ENCODE data around the gene CALY.

The CALY gene

DNA sequence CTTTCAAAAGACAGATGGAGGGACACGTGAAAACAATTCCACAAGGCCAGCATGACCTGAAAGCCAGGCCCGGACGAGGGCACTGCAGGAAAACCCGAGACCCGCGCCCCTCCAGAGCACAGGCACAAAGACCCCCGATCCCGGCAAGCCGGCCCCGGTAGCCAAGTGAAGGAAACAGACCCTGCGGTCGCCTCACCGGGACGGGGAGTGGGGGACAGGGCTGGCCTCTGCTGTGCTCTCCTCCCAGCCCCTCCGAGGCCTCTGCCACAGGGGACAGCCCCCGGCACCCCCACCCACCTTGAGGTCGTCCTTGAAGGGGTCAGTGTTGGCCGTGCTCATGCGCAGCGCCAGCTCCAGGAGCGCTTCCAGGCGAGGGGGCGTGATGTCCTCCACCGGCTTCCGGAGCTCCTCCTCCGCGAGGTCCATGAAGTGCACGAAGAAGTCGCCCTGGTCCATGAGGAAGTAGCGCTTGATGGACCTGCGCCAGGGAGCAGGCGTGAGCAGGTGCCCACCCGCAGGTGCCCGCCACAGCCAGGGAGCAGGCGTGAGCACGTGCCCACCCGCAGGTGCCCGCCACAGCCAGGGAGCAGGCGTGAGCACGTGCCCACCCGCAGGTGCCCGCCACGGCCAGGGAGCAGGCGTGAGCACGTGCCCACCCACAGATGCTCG lies 48.7 kb downstream of the CALY start:
- H3K4me1 ChIP-seq (ENCODE audit: control insufficient read depth, insufficient read depth, low read length), result no peaks in the 10 kb centered on the region
- no peaks in the 10 kb centered on the region for H3K9me3 ChIP-seq (ENCODE audit: control insufficient read depth, low read length)
- 94 to 95% methylated on average over 46 of the region's 46 CpGs for WGBS, 2 experiments
- no peak overlapping the region for H3K4me3 ChIP-seq (ENCODE audit: insufficient read depth, low read depth, low read length)
- H3K36me3 ChIP-seq (ENCODE audit: control insufficient read depth, insufficient read depth, low read length), result peaks cover 22% of the 10 kb centered on the region
- H3K27me3 ChIP-seq (ENCODE audit: control insufficient read depth, insufficient read depth, low read length, poor library complexity, severe bottlenecking), result no peaks in the 10 kb centered on the region
- H3K27ac ChIP-seq (ENCODE audit: insufficient read depth, low read depth, low read length, poor library complexity, severe bottlenecking), result no peak overlapping the region

DNA sequence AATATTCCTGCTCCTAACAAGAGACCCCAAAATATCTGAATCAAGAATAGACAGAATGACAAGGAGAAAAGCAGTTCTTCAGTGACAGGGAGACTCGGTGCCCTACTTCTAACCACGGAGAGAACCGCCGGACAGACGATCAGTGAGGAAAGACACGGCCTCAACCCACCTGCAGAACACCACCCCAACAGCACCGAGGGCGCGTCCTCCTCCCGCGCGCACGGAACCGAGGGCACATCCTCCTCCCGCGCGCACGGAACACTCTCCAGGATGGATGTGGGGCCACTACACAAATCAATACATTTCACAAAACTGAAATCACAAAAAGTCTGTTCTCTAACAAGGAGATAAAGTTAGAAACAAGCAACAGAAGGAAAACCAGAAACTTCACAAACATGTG lies 50.3 kb downstream of the CALY start:
- Histone ChIP-seq H3K36me3 (ENCODE audit: control insufficient read depth, insufficient read depth, low read length) (peaks cover 19% of the 10 kb centered on the region), H3K4me1 (ENCODE audit: control insufficient read depth, insufficient read depth, low read length) (no peaks in the 10 kb centered on the region), H3K27me3 (ENCODE audit: control insufficient read depth, insufficient read depth, low read length, poor library complexity, severe bottlenecking) (no peaks in the 10 kb centered on the region), H3K9me3 (ENCODE audit: control insufficient read depth, low read length) (no peaks in the 10 kb centered on the region), H3K4me3 (ENCODE audit: insufficient read depth, low read depth, low read length) (no peak overlapping the region), H3K27ac (ENCODE audit: insufficient read depth, low read depth, low read length, poor library complexity, severe bottlenecking) (no peak overlapping the region)
- 90 to 91% methylated on average over 18 of the region's 18 CpGs for WGBS, 2 experiments

DNA sequence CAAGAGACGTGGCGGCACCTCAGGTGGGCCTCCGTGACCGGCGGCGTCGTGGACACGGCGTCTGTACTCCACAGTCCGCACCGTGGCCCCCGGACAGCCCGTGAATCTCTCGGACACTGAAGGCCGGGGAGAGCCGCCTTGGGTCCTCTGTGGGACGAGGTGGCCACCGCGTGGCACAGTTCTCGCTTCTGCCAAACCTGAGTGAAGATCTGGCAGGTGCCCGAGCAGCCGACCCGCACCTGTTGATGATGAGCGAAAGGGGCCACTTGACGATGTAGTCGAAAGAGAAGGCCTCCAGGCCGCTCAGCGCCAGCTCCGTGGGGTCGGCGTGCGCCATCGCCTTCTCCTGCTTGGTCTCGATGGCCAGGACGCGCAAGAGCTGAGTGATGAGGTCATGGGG lies 51.5 kb downstream of the CALY start:
- 93 to 95% methylated on average over 36 of the region's 36 CpGs for WGBS, 2 experiments
- Histone ChIP-seq H3K27ac (ENCODE audit: insufficient read depth, low read depth, low read length, poor library complexity, severe bottlenecking) (no peak overlapping the region), H3K9me3 (ENCODE audit: control insufficient read depth, low read length) (no peaks in the 10 kb centered on the region), H3K4me1 (ENCODE audit: control insufficient read depth, insufficient read depth, low read length) (no peaks in the 10 kb centered on the region), H3K27me3 (ENCODE audit: control insufficient read depth, insufficient read depth, low read length, poor library complexity, severe bottlenecking) (no peaks in the 10 kb centered on the region), H3K36me3 (ENCODE audit: control insufficient read depth, insufficient read depth, low read length) (peaks cover 19% of the 10 kb centered on the region), H3K4me3 (ENCODE audit: insufficient read depth, low read depth, low read length) (no peak overlapping the region)

DNA sequence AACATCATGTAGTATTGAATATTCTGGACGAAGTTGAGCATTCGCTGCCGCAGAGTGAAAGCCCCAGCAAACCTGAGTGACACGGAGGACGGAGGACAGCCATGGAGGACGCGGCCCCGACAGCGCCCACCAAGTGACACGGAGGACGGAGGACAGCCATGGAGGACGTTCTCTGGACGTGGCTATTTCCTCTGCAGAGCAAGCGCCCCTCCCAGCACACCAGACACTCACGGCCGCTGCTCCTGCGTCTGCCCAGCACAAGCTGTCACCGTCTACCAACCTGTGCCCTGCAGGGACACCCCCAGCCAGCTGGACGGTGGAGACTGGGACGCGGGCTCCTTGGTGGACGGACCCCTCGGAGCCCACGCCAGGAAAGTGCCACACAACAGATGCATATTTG lies 52.8 kb downstream of the CALY start:
- peaks cover 12% of the 10 kb centered on the region for H3K36me3 ChIP-seq (ENCODE audit: control insufficient read depth, insufficient read depth, low read length)
- H3K4me1 ChIP-seq (ENCODE audit: control insufficient read depth, insufficient read depth, low read length), result no peaks in the 10 kb centered on the region
- no peak overlapping the region for H3K4me3 ChIP-seq (ENCODE audit: insufficient read depth, low read depth, low read length)
- 95 to 96% methylated on average over 24 of the region's 24 CpGs for WGBS, 2 experiments
- H3K27me3 ChIP-seq (ENCODE audit: control insufficient read depth, insufficient read depth, low read length, poor library complexity, severe bottlenecking), result no peaks in the 10 kb centered on the region
- H3K27ac ChIP-seq (ENCODE audit: insufficient read depth, low read depth, low read length, poor library complexity, severe bottlenecking), result no peak overlapping the region
- H3K9me3 ChIP-seq (ENCODE audit: control insufficient read depth, low read length), result no peaks in the 10 kb centered on the region

- Histone ChIP-seq H3K36me3 (ENCODE audit: control insufficient read depth, insufficient read depth, low read length) (peaks cover 10% of the 10 kb centered on the region), H3K4me1 (ENCODE audit: control insufficient read depth, insufficient read depth, low read length) (no peaks in the 10 kb centered on the region), H3K27ac (ENCODE audit: insufficient read depth, low read depth, low read length, poor library complexity, severe bottlenecking) (no peak overlapping the region), H3K27me3 (ENCODE audit: control insufficient read depth, insufficient read depth, low read length, poor library complexity, severe bottlenecking) (no peaks in the 10 kb centered on the region), H3K4me3 (ENCODE audit: insufficient read depth, low read depth, low read length) (no peak overlapping the region), H3K9me3 (ENCODE audit: control insufficient read depth, low read length) (no peaks in the 10 kb centered on the region)
- WGBS, 2 experiments, result 93 to 96% methylated on average over 24 of the region's 24 CpGs
Observed at GRCh38 chr10:133282846-133283390, 53.8 kb downstream of the CALY start.

DNA sequence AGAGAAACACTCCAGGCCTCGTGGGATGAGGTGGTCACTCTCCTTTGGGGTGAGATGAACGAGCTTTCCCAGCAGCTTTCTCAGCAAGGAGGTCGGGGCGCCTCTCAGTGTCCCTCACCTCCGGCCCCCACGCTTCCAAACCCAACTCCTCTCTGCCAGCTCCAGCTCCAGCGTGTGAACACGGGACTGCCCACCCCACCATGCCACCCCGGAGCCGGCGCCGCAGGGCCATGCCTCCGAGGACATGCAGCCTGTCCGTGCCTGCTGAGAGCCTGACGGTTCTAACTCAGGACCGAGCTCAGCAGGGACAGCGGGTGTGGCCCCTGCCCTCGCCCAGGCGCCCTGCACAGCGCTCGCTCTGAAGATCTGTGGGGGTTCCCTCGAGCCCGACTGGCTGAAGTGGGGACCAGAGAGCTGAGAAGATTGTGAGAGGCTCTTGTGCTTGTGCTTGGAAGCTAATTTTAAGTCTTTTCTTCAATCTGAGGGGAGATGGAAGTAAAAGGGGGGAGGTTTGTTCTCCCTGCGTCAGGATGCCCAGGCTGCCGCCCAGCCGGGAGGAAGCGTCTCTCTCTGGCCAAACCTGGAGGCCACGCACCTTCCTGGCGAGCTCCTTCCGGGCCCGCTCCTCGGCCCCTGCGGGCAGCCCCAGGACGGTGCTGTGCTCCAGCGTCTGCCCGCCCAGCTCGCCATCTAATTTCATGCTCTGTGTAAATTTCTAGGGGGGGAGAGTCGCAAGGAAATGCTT lies 54.9 kb downstream of the CALY start:
- Histone ChIP-seq H3K9me3 (ENCODE audit: control insufficient read depth, low read length) (no peaks in the 10 kb centered on the region), H3K36me3 (ENCODE audit: control insufficient read depth, insufficient read depth, low read length) (peaks cover 7% of the 10 kb centered on the region), H3K27me3 (ENCODE audit: control insufficient read depth, insufficient read depth, low read length, poor library complexity, severe bottlenecking) (peaks cover 2% of the 10 kb centered on the region), H3K4me3 (ENCODE audit: insufficient read depth, low read depth, low read length) (no peak overlapping the region), H3K4me1 (ENCODE audit: control insufficient read depth, insufficient read depth, low read length) (peaks cover 3% of the 10 kb centered on the region), H3K27ac (ENCODE audit: insufficient read depth, low read depth, low read length, poor library complexity, severe bottlenecking) (no peak overlapping the region)
- WGBS, 2 experiments, result 93 to 95% methylated on average over 38 of the region's 38 CpGs

DNA sequence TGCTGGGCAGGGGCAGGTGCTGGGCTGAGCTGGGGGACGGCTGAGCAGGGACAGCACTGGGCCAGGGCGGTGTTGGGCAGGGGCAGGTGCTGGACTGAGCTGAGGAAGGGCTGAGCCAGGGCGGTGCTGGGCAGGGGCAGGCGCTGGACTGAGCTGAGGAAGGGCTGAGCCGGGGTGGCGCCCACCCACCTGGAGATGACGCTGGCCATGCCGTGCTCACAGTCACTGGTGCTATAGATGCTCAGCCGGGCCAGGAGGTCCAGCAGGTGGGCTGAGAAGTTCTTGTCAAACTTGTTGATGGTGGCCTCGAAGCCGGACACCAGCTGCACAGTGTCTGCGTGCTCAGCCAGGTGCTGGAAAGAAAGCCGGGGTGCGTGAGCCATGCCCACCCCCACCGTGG lies 55.6 kb downstream of the CALY start:
- Histone ChIP-seq H3K27me3 (ENCODE audit: control insufficient read depth, insufficient read depth, low read length, poor library complexity, severe bottlenecking) (peaks cover 9% of the 10 kb centered on the region), H3K4me3 (ENCODE audit: insufficient read depth, low read depth, low read length) (no peak overlapping the region), H3K36me3 (ENCODE audit: control insufficient read depth, insufficient read depth, low read length) (peaks cover 4% of the 10 kb centered on the region), H3K27ac (ENCODE audit: insufficient read depth, low read depth, low read length, poor library complexity, severe bottlenecking) (no peak overlapping the region), H3K9me3 (ENCODE audit: control insufficient read depth, low read length) (no peaks in the 10 kb centered on the region), H3K4me1 (ENCODE audit: control insufficient read depth, insufficient read depth, low read length) (peaks cover 9% of the 10 kb centered on the region)
- WGBS, 2 experiments, result 96 to 97% methylated on average over 14 of the region's 15 CpGs

GRCh38 chr10:133280391-133281059 lies 56.2 kb downstream of the CALY start:
- peaks cover 15% of the 10 kb centered on the region for H3K4me1 ChIP-seq (ENCODE audit: control insufficient read depth, insufficient read depth, low read length)
- H3K36me3 ChIP-seq (ENCODE audit: control insufficient read depth, insufficient read depth, low read length), result no peaks in the 10 kb centered on the region
- H3K27ac ChIP-seq (ENCODE audit: insufficient read depth, low read depth, low read length, poor library complexity, severe bottlenecking), result no peak overlapping the region
- H3K27me3 ChIP-seq (ENCODE audit: control insufficient read depth, insufficient read depth, low read length, poor library complexity, severe bottlenecking), result peaks cover 15% of the 10 kb centered on the region
- H3K4me3 ChIP-seq (ENCODE audit: insufficient read depth, low read depth, low read length), result no peak overlapping the region
- no peaks in the 10 kb centered on the region for H3K9me3 ChIP-seq (ENCODE audit: control insufficient read depth, low read length)
- WGBS, 2 experiments, result 93% methylated on average over 10 of the region's 10 CpGs

GRCh38 chr10:133279326-133280226 lies 57.1 kb downstream of the CALY start:
- peaks cover 20% of the 10 kb centered on the region for H3K27me3 ChIP-seq (ENCODE audit: control insufficient read depth, insufficient read depth, low read length, poor library complexity, severe bottlenecking)
- 94 to 95% methylated on average over 24 of the region's 24 CpGs for WGBS, 2 experiments
- H3K36me3 ChIP-seq (ENCODE audit: control insufficient read depth, insufficient read depth, low read length), result no peaks in the 10 kb centered on the region
- no peak overlapping the region for H3K4me3 ChIP-seq (ENCODE audit: insufficient read depth, low read depth, low read length)
- H3K4me1 ChIP-seq (ENCODE audit: control insufficient read depth, insufficient read depth, low read length), result peaks cover 23% of the 10 kb centered on the region
- no peak overlapping the region for H3K27ac ChIP-seq (ENCODE audit: insufficient read depth, low read depth, low read length, poor library complexity, severe bottlenecking)
- H3K9me3 ChIP-seq (ENCODE audit: control insufficient read depth, low read length), result no peaks in the 10 kb centered on the region
